Peyer's patch (tissue), 4 donors: Measurements from ENCODE around the gene THRB. TPM values are rescaled to one million over a fixed set of nuclear protein-coding genes. Genes with fewer than 3 reads are reported as not detected.

Experiments
- DNase-seq, 3 donors: peaks; one replicate each; pipeline ENCODE4 v3.0.0-alpha.2; 2017 to 2019
- H3K27ac ChIP-seq, 4 donors: fragments of 200-600 bp; sonication (generic); one replicate each; pipeline ENCODE4 v1.5.1; 2016 to 2019
- H3K27me3 ChIP-seq, 2 donors: fragments of 200-600 bp; sonication (generic); one replicate each; pipeline ENCODE4 v1.5.1; 2019
- H3K36me3 ChIP-seq, 3 donors: fragments of 200-600 bp; sonication (generic); one replicate each; pipeline ENCODE4 v1.5.1; 2016 to 2019
- H3K4me1 ChIP-seq, 4 donors: fragments of 200-600 bp; sonication (generic); one replicate each; pipeline ENCODE4 v1.5.1; 2016 to 2019
- H3K4me3 ChIP-seq, 4 donors: fragments of 200-600 bp; sonication (generic); 1 replicate in 3 of 4; 2 replicates in 1 of 4; pipeline ENCODE4 v1.5.1; 2016 to 2019; ENCODE audit warnings: mild to moderate bottlenecking in 1 of 4
- H3K9me3 ChIP-seq, 4 donors: fragments of 200-600 bp; sonication (generic); one replicate each; pipeline ENCODE4 v1.5.1; 2016 to 2019; ENCODE audit warnings: mild to moderate bottlenecking in 1 of 4
- POLR2A ChIP-seq, 2 donors: fragments of 450-650 bp; IDR thresholded peaks; one replicate each; pipeline ENCODE4 v1.5.1; 2017; ENCODE audit warnings: antibody characterized with exemption in 2 of 2, mild to moderate bottlenecking in 2 of 2, moderate library complexity in 2 of 2
- total RNA-seq, 4 donors: library from RNA; depleted of rRNA; stranded (reverse); fragments of >200 nt; gene quantifications; one replicate each; pipeline ENCODE4 v1.1.0, GENCODE V29; 2016
- TF ChIP-seq, protein P1 (sequence below), 6 experiments: fragments of 450-650 bp in 4 of 6; fragments of 200-600 bp in 2 of 6; sonication (generic) in 1 of 6; IDR thresholded peaks; one replicate each; pipeline ENCODE4 v1.5.1; 2017 to 2019; ENCODE audit warnings: antibody characterized with exemption in 6 of 6, mild to moderate bottlenecking in 3 of 6, moderate library complexity in 1 of 6

Gene THRB
- total RNA-seq, 4 donors from 2014 or later = 2.6 to 13.2 (median 8.4) TPM

DNA sequence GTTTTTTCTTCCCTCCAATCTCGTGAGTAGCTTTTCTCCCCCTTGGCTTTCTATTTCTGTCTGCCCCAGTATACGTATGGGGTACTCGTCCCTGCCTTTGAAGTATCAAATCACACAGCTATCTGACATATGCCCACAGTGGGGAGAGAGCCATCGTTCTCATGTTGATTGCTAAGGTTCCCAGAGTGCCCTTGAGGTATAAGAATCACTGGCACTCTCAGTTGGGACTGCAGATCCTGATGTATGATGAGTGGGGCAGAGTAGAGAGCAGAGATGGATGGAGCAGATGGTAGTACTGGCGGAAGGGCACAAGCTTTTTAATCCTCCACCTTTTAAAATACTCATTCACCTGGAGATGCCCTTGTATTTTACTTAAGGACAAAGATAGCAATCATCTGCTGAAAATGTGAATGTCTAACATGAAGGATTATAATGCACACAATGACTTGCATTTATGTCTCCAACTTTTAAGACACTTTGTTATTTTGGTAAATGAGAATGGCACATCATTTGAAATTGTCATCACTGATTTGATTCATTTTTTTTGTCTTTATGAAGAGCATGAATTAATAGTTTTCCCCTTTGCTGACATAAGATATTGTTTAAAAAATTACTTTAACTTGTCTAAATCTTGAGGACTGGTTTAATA lies 310.0 kb downstream of the THRB start:
- no peak for TF ChIP-seq POLR2A (IDR thresholded peaks at IDR 0.05)
- TF ChIP-seq, protein P1, sequence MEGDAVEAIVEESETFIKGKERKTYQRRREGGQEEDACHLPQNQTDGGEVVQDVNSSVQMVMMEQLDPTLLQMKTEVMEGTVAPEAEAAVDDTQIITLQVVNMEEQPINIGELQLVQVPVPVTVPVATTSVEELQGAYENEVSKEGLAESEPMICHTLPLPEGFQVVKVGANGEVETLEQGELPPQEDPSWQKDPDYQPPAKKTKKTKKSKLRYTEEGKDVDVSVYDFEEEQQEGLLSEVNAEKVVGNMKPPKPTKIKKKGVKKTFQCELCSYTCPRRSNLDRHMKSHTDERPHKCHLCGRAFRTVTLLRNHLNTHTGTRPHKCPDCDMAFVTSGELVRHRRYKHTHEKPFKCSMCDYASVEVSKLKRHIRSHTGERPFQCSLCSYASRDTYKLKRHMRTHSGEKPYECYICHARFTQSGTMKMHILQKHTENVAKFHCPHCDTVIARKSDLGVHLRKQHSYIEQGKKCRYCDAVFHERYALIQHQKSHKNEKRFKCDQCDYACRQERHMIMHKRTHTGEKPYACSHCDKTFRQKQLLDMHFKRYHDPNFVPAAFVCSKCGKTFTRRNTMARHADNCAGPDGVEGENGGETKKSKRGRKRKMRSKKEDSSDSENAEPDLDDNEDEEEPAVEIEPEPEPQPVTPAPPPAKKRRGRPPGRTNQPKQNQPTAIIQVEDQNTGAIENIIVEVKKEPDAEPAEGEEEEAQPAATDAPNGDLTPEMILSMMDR (IDR thresholded peaks at IDR 0.05) = no peak
- H3K27ac ChIP-seq = no peak overlapping the region
- DNase-seq = no peak
- no peaks in the 10 kb centered on the region for H3K9me3 ChIP-seq
- no peaks in the 10 kb centered on the region for H3K4me1 ChIP-seq
- H3K4me3 ChIP-seq = no peak overlapping the region
- no peaks in the 10 kb centered on the region for H3K36me3 ChIP-seq
- no peaks in the 10 kb centered on the region for H3K27me3 ChIP-seq

GRCh38 chr3:24182756-24183155 lies 311.9 kb downstream of the THRB start:
- TF ChIP-seq POLR2A (IDR thresholded peaks at IDR 0.05) = no peak
- TF ChIP-seq, protein P1 (IDR thresholded peaks at IDR 0.05) = no peak
- no peaks in the 10 kb centered on the region for H3K4me1 ChIP-seq
- DNase-seq = no peak
- H3K27ac ChIP-seq = no peak overlapping the region
- H3K27me3 ChIP-seq = no peaks in the 10 kb centered on the region
- no peak overlapping the region for H3K4me3 ChIP-seq
- H3K36me3 ChIP-seq = no peaks in the 10 kb centered on the region
- no peaks in the 10 kb centered on the region for H3K9me3 ChIP-seq

GRCh38 chr3:24181256-24181655 lies 313.4 kb downstream of the THRB start:
- Histone ChIP-seq H3K4me1 (no peaks in the 10 kb centered on the region), H3K4me3 (no peak overlapping the region), H3K27me3 (no peaks in the 10 kb centered on the region), H3K9me3 (no peaks in the 10 kb centered on the region), H3K36me3 (no peaks in the 10 kb centered on the region), H3K27ac (no peak overlapping the region)
- DNase-seq = no peak
- TF ChIP-seq, protein P1 (IDR thresholded peaks at IDR 0.05) = no peak
- TF ChIP-seq POLR2A (IDR thresholded peaks at IDR 0.05) = no peak

DNA sequence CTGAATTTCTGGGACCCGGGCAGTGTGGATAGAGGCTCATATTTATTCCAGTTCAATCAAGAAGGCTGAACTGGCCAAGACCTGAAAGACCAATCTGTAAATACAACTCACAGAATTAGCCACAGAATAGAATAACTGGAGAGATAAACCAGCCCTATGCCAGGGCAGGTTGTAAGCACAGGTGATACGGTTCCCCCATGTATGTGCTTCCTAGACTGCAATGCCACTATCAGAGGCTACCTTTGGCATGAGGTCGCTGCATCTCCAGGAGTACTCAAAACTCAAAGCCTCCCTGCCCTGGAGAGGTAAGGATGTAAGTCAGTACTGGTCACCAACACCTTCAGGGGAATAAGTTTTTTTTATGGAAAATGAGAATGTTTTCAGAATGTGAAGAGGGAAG lies 314.0 kb downstream of the THRB start:
- Histone ChIP-seq H3K9me3 (no peaks in the 10 kb centered on the region), H3K27ac (no peak overlapping the region), H3K4me3 (no peak overlapping the region), H3K36me3 (no peaks in the 10 kb centered on the region), H3K27me3 (no peaks in the 10 kb centered on the region), H3K4me1 (no peaks in the 10 kb centered on the region)
- no peak for DNase-seq
- no peak for TF ChIP-seq POLR2A (IDR thresholded peaks at IDR 0.05)
- TF ChIP-seq, protein P1 (IDR thresholded peaks at IDR 0.05) = no peak

DNA sequence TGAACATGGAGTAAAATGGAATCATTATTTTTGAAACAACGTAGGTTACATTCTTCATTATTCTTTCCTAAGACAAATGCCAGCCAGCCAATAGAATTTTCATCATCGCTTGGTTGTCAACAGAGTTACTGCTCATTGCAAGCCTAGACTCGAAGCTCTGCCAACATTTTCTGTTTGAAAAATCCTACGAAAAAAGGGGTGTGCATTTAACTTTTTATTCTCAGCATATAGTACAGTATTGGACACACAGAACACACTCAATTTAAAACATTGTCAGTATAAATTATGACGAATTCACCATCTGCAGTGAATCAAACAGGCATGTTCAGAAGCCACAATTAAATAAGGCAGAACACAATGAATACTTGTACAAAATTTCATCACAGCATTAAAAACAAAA lies 317.4 kb downstream of the THRB start:
- H3K27me3 ChIP-seq = no peaks in the 10 kb centered on the region
- no peaks in the 10 kb centered on the region for H3K9me3 ChIP-seq
- no peaks in the 10 kb centered on the region for H3K36me3 ChIP-seq
- H3K27ac ChIP-seq = no peak overlapping the region
- no peaks in the 10 kb centered on the region for H3K4me1 ChIP-seq
- no peak for TF ChIP-seq POLR2A (IDR thresholded peaks at IDR 0.05)
- TF ChIP-seq, protein P1 (IDR thresholded peaks at IDR 0.05) = no peak
- DNase-seq = no peak
- no peak overlapping the region for H3K4me3 ChIP-seq

DNA sequence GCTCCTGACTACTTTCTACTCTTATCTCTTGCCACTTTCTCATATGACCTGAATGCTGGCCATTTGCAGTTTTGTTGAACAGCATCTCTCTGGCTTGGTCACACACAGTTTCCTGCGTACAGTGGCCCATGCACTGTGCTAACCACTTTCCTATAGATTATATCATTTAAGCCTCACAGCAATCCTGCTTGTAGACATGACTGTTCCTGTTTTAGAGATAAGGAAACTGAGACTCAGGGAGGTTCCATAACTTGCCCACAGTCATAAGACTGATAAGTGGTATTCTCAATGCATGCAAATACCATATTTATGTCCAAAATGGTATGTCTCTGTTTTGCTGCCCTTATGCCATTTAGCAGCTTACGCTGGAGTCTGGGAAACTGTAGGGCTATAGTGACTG lies 320.0 kb downstream of the THRB start:
- no peaks in the 10 kb centered on the region for H3K4me1 ChIP-seq
- no peaks in the 10 kb centered on the region for H3K9me3 ChIP-seq
- no peaks in the 10 kb centered on the region for H3K36me3 ChIP-seq
- no peak overlapping the region for H3K4me3 ChIP-seq
- no peak overlapping the region for H3K27ac ChIP-seq
- no peak for DNase-seq
- no peaks in the 10 kb centered on the region for H3K27me3 ChIP-seq
- TF ChIP-seq, protein P1 (IDR thresholded peaks at IDR 0.05) = no peak
- no peak for TF ChIP-seq POLR2A (IDR thresholded peaks at IDR 0.05)
